Endothelial cell of umbilical vein (primary cell): ENCODE results near the gene LAMB4. TPM values are rescaled to one million over a fixed set of nuclear protein-coding genes. Genes with fewer than 3 reads are reported as not detected.

Experiments
- BruUV-seq: library from RNA; stranded (reverse); fragments of 400-500 nt; replicated peaks from 2 replicates; lab custom pipeline; 2021; lab: Mats Ljungman, UMichigan
- CTCF ChIA-PET: fragments of 300-600, 350-600 bp; sonication (Branson Sonifier 250); formaldehyde crosslinking; loops from one replicate; lab custom pipeline; 2021; ENCODE audit warnings: antibody characterized with exemption, inconsistent platforms; lab: Charles Lee
- POLR2A ChIA-PET: fragments of 300-600, 350-600 bp; sonication (Branson Sonifier 250); formaldehyde crosslinking; loops from one replicate; lab custom pipeline; 2021; ENCODE audit warnings: antibody characterized with exemption, inconsistent platforms; lab: Charles Lee
- DNase-seq: peaks from one replicate; pipeline ENCODE4 v3.0.0-alpha.2; 2011; ENCODE audit warnings: low read depth, low spot score
- FAIRE-seq: peaks from 2 replicates; lab custom pipeline; 2011; peaks lifted over from hg19 to GRCh38; lab: Jason Lieb, UNC
- H2AFZ ChIP-seq: 2 replicates; pipeline ENCODE4 v1.6.0; 2012; ENCODE audit warnings: low read depth, low read length, control low read depth, inconsistent platforms
- H3K27ac ChIP-seq: 2 replicates; pipeline ENCODE4 v1.5.1; 2011; ENCODE audit warnings: low read depth, mild to moderate bottlenecking, control low read depth, low read length, moderate library complexity; ENCODE audit not compliant: insufficient read depth
- H3K27me3 ChIP-seq, 2 experiments: 2 replicates each; pipeline versions ENCODE4 v1.6.0 to v1.6.1; 2011; ENCODE audit warnings: low read length in 2 of 2, mixed read lengths in 1 of 2; ENCODE audit not compliant: control insufficient read depth in 2 of 2, insufficient read depth in 2 of 2
- H3K36me3 ChIP-seq, 2 experiments: 2 replicates in 1 of 2; 3 replicates in 1 of 2; pipeline ENCODE4 v1.5.1; 2011; ENCODE audit warnings: low read length in 2 of 2, mild to moderate bottlenecking in 1 of 2, moderate library complexity in 1 of 2; ENCODE audit not compliant: control insufficient read depth in 2 of 2, insufficient read depth in 2 of 2; ENCODE audit errors: extremely low read depth in 1 of 2
- H3K4me1 ChIP-seq: 3 replicates; pipeline ENCODE4 v1.5.1; 2011; ENCODE audit warnings: mild to moderate bottlenecking, low read length; ENCODE audit not compliant: control insufficient read depth, insufficient read depth; ENCODE audit errors: extremely low read depth
- H3K4me2 ChIP-seq: 2 replicates; pipeline ENCODE4 v1.6.1; 2011; ENCODE audit warnings: low read length, control low read depth, mixed read lengths; ENCODE audit not compliant: insufficient read depth
- H3K4me3 ChIP-seq, 3 experiments: fragments of 200-600 bp in 1 of 3; sonication (generic), shearing (Covaris generic) in 1 of 3; replicated peaks in 1 of 3; 2 replicates each; pipeline ENCODE4 v1.5.1; 2011 to 2016; ENCODE audit warnings: control low read depth in 3 of 3, low read length in 3 of 3, mild to moderate bottlenecking in 2 of 3, inconsistent platforms in 1 of 3, low read depth in 1 of 3, moderate library complexity in 1 of 3; ENCODE audit not compliant: insufficient read depth in 1 of 3
- H3K79me2 ChIP-seq: 2 replicates; pipeline ENCODE4 v1.6.0; 2012; ENCODE audit warnings: low read length, inconsistent platforms; ENCODE audit not compliant: control insufficient read depth, insufficient read depth
- H3K9ac ChIP-seq: replicated peaks from 2 replicates; pipeline ENCODE3; 2011; ENCODE audit warnings: low read length, control low read depth; ENCODE audit not compliant: insufficient read depth; ENCODE audit errors: extremely low read depth
- H3K9me1 ChIP-seq: replicated peaks from 3 replicates; pipeline ENCODE4 v1.6.0; 2011; ENCODE audit warnings: mild to moderate bottlenecking, low read length; ENCODE audit not compliant: control insufficient read depth, insufficient read depth; ENCODE audit errors: extremely low read depth
- H3K9me3 ChIP-seq: replicated peaks from 2 replicates; pipeline ENCODE4 v1.5.1; 2012; ENCODE audit warnings: low read length, inconsistent platforms; ENCODE audit not compliant: control insufficient read depth, insufficient read depth
- H4K20me1 ChIP-seq: replicated peaks from 2 replicates; pipeline ENCODE3; 2011; ENCODE audit warnings: mild to moderate bottlenecking, low read length; ENCODE audit not compliant: control insufficient read depth, insufficient read depth; ENCODE audit errors: extremely low read depth
- EZH2 ChIP-seq: IDR thresholded peaks from 2 replicates; pipeline ENCODE4 v1.6.1; 2012; ENCODE audit warnings: borderline replicate concordance, low read depth, mild to moderate bottlenecking, moderate library complexity, low read length, inconsistent platforms; ENCODE audit not compliant: severe bottlenecking
- FOS ChIP-seq: IDR thresholded peaks from 2 replicates; pipeline ENCODE4 v1.6.1; 2011; ENCODE audit warnings: mild to moderate bottlenecking, low read length, moderate library complexity, borderline replicate concordance; ENCODE audit not compliant: insufficient read depth
- GATA2 ChIP-seq: IDR thresholded peaks from 2 replicates; pipeline ENCODE4 v1.7.0; 2011; ENCODE audit warnings: low read depth, mild to moderate bottlenecking, moderate library complexity, mixed read lengths, low read length; ENCODE audit not compliant: insufficient read length, insufficient read depth
- JUN ChIP-seq: IDR thresholded peaks from 2 replicates; pipeline ENCODE4 v1.6.1; 2011; ENCODE audit warnings: borderline replicate concordance, low read depth; ENCODE audit not compliant: insufficient read length, insufficient read depth
- MYC ChIP-seq: IDR thresholded peaks from one replicate; pipeline ENCODE4 v1.6.1; 2011; ENCODE audit warnings: mild to moderate bottlenecking, low read depth, low read length
- POLR2A ChIP-seq: IDR thresholded peaks from 2 replicates; pipeline ENCODE4 v1.6.1; 2012; ENCODE audit warnings: low read depth, mild to moderate bottlenecking, control low read depth, low read length
- POLR2AphosphoS5 ChIP-seq: IDR thresholded peaks from 2 replicates; pipeline ENCODE4 v1.6.1; 2012; ENCODE audit warnings: low read depth, mild to moderate bottlenecking, control low read depth, low read length, moderate library complexity; ENCODE audit not compliant: insufficient read depth
- dilution Hi-C: fragments of 300-500 bp; cut with MboI; formaldehyde crosslinking; loops from one replicate; pipeline ENCODE4 v1.15.0; 2019; ENCODE audit warnings: low sequenced_read_pairs; ENCODE audit not compliant: extremely low pct_ligation_motif_present
- intact Hi-C: fragments of 100-400 bp; cut with micrococcal nuclease; formaldehyde crosslinking; loops from one replicate; pipeline ENCODE4 v1.10.0; 2022
- polyA plus RNA-seq, 4 experiments: library from polyadenylated mRNA; depleted of rRNA in 3 of 4; stranded (reverse) in 3 of 4; unstranded in 1 of 4; fragments of >200 nt; gene quantifications; 2 replicates each; pipeline versions ENCODE4 v1.2.1 to v1.2.3, GENCODE V29; 2011 to 2012; ENCODE audit warnings: missing spikeins in 1 of 4
- total RNA-seq: library from RNA; stranded (reverse); gene quantifications from 2 replicates; pipeline ENCODE4 v1.2.3, GENCODE V29; 2021
- TF ChIP-seq, protein P1 (sequence below), 2 donors: IDR thresholded peaks; 1 replicate in 1 of 2; 2 replicates in 1 of 2; pipeline ENCODE4 v1.5.1; 2011; ENCODE audit warnings: low read length in 2 of 2, mild to moderate bottlenecking in 2 of 2, moderate library complexity in 2 of 2, control low read depth in 1 of 2, inconsistent platforms in 1 of 2, low read depth in 1 of 2; ENCODE audit not compliant: insufficient read depth in 1 of 2; ENCODE audit errors: extremely low read depth in 1 of 2
- TF ChIP-seq, protein P2 (sequence below): IDR thresholded peaks from 2 replicates; pipeline ENCODE4 v1.6.1; 2011; ENCODE audit not compliant: insufficient read depth, insufficient read length

The LAMB4 gene
- total and polyA plus RNA-seq, 2 donors (not counting 3 experiments of a cell fraction or from before 2014, with no cell fraction given): 0.15 to 0.20 TPM

DNA sequence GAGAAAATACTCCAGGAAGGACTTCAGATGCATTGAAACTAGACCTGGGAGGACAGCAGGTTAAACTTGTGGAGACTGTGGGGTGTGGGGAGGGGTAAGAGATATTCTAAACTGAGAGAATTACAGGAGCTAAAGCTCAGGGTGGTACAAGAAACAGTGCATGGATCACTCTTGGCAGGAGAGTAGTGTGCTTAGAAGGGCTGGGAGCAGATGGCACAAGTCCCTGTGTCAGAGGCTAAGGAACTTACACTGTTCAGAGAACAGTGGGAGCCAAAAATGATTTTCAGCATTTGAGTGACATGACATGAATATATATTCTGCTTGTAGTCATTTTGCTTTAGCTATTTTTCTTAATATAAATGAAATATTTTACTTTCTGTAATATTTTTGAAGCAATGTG, 91.2 kb downstream of the LAMB4 start:
- Histone ChIP-seq H3K9me3 (no peaks in the 10 kb centered on the region), H3K4me3 (no peak overlapping the region), H3K27me3 (no peaks in the 10 kb centered on the region), H3K9me1 (no peaks in the 10 kb centered on the region), H3K36me3 (no peaks in the 10 kb centered on the region), H3K4me2 (no peak overlapping the region), H2AFZ (no peak overlapping the region), H3K27ac (no peak overlapping the region), H3K4me1 (no peaks in the 10 kb centered on the region), H3K79me2 (no peaks in the 10 kb centered on the region), H4K20me1 (no peaks in the 10 kb centered on the region), H3K9ac (no peak overlapping the region)
- POLR2A ChIA-PET: no interaction called here
- no TSS peak for BruUV-seq
- CTCF ChIA-PET: interaction anchor here (1.6 kb wide), 1 partner anchor 58 kb away, joined by 5 read pairs; no protein-coding TSS in a partner anchor
- DNase-seq: no peak
- no peak for TF ChIP-seq GATA2
- TF ChIP-seq, protein P1, sequence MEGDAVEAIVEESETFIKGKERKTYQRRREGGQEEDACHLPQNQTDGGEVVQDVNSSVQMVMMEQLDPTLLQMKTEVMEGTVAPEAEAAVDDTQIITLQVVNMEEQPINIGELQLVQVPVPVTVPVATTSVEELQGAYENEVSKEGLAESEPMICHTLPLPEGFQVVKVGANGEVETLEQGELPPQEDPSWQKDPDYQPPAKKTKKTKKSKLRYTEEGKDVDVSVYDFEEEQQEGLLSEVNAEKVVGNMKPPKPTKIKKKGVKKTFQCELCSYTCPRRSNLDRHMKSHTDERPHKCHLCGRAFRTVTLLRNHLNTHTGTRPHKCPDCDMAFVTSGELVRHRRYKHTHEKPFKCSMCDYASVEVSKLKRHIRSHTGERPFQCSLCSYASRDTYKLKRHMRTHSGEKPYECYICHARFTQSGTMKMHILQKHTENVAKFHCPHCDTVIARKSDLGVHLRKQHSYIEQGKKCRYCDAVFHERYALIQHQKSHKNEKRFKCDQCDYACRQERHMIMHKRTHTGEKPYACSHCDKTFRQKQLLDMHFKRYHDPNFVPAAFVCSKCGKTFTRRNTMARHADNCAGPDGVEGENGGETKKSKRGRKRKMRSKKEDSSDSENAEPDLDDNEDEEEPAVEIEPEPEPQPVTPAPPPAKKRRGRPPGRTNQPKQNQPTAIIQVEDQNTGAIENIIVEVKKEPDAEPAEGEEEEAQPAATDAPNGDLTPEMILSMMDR (IDR thresholded peaks at IDR 0.05; ENCODE audit: extremely low read depth in 1 of 2, insufficient read depth in 1 of 2, low read depth in 1 of 2, low read length in 2 of 2): no peak
- no peak for TF ChIP-seq MYC
- TF ChIP-seq POLR2AphosphoS5: no peak
- no peak for TF ChIP-seq JUN
- TF ChIP-seq EZH2: no peak
- TF ChIP-seq, protein P2, sequence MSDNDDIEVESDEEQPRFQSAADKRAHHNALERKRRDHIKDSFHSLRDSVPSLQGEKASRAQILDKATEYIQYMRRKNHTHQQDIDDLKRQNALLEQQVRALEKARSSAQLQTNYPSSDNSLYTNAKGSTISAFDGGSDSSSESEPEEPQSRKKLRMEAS: no peak
- TF ChIP-seq POLR2A: no peak
- TF ChIP-seq FOS: no peak
- intact Hi-C loops (no loop called here), dilution Hi-C loops (no loop called here)
- FAIRE-seq: no peak
